K562 (cell line): ENCODE measurements around the gene BIRC3. TPM values are rescaled to one million over a fixed set of nuclear protein-coding genes. Genes with fewer than 3 reads are reported as not detected.

Experiments
- BCL6 ChIP-seq: fragments of 250-450 bp; sonication (Bioruptor Pico); IDR thresholded peaks from 2 replicates; pipeline ENCODE4 v1.4.0; 2020
- CTBP1 ChIP-seq: fragments of 450-650 bp; IDR thresholded peaks from 2 replicates; pipeline ENCODE4 v1.6.1; 2016; ENCODE audit warnings: borderline replicate concordance
- NEUROD1 ChIP-seq: fragments of 150-350 bp; IDR thresholded peaks from 2 replicates; pipeline ENCODE4 v1.6.1; 2014; ENCODE audit warnings: borderline replicate concordance, low read length, low read depth; ENCODE audit not compliant: partially characterized antibody
- NR3C1 ChIP-seq: sonication (generic); formaldehyde crosslinking; IDR thresholded peaks from 2 replicates; pipeline ENCODE4 v1.8.1; 2022; ENCODE audit warnings: missing genetic modification reagents
- ZNF57 ChIP-seq: fragments of 450-650 bp; formaldehyde crosslinking; IDR thresholded peaks from 2 replicates; pipeline ENCODE4 v1.4.0; 2020; ENCODE audit warnings: mild to moderate bottlenecking, moderate library complexity
- polyA plus RNA-seq, 8 experiments: library from polyadenylated mRNA; depleted of rRNA in 4 of 8; stranded (reverse) in 5 of 8; unstranded in 3 of 8; fragments of >200 nt; fragmentation: Nextera tagmentation in 2 of 8; fragmentation: Illumina TruSeq in 1 of 8; extraction: Ambion mirVana in 2 of 8; extraction: Trizol in 1 of 8; gene quantifications; 2 replicates each; pipeline versions ENCODE4 v1.2.1 to v1.2.3, GENCODE V29; 2011 to 2014; ENCODE audit warnings: inconsistent platforms in 1 of 8, missing spikeins in 1 of 8
- total RNA-seq, 7 experiments: library from RNA; depleted of rRNA in 6 of 7; stranded (reverse); fragments of >200 nt in 6 of 7; fragmentation: Illumina TruSeq in 2 of 7; extraction: Trizol in 2 of 7; gene quantifications; 2 replicates each; pipeline versions ENCODE4 v1.2.1 to v1.2.3, GENCODE V29; 2011 to 2021; ENCODE audit warnings: low replicate concordance in 1 of 7
- TF ChIP-seq, protein P1 (sequence below), 2 experiments: fragments of 450-650 bp; IDR thresholded peaks; 2 replicates each; pipeline ENCODE4 v1.6.1; 2018; ENCODE audit warnings: mild to moderate bottlenecking in 2 of 2, low read depth in 1 of 2; ENCODE audit not compliant: partially characterized antibody in 2 of 2
- TF ChIP-seq, protein P2 (sequence below): sonication (generic); formaldehyde crosslinking; IDR thresholded peaks from 2 replicates; pipeline ENCODE4 v1.8.1; 2023; ENCODE audit warnings: mild to moderate bottlenecking, missing genetic modification reagents
- TF ChIP-seq, protein P3 (sequence below): fragments of 250-450 bp; sonication (Bioruptor Pico); IDR thresholded peaks from 2 replicates; pipeline ENCODE4 v1.5.0; 2020; ENCODE audit warnings: mild to moderate bottlenecking
- TF ChIP-seq, protein P4 (sequence below): fragments of 250-450 bp; sonication (Bioruptor Pico); IDR thresholded peaks from 2 replicates; pipeline ENCODE4 v1.4.0; 2020; ENCODE audit warnings: borderline replicate concordance

Gene BIRC3
- total and polyA plus RNA-seq, 9 of the 15 experiments (the other 6 are each of a cell fraction or from before 2014, with no cell fraction given), result 0.08 to 0.42 (median 0.18) TPM

DNA sequence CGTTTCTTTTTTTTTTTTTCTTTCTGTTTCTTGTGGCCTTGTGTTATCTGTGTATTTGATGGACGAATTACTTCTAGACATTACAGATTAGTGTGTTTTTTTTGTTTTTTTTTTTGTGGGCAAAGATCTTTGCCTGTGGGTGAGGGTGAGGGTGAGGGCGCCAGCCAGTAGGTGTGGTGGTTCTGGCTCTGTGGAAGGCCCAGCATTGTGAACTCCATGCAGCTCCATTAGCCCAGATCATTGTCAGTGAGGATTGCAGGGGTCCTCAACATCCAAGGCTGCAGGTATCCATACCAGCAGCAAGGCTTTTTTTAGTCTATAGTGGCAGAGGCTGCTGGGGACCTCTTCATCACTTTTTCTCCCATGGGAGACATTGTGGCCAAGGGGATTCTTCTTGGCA is 43.4 kb downstream of the BIRC3 start (continued):
- TF ChIP-seq, protein P1, sequence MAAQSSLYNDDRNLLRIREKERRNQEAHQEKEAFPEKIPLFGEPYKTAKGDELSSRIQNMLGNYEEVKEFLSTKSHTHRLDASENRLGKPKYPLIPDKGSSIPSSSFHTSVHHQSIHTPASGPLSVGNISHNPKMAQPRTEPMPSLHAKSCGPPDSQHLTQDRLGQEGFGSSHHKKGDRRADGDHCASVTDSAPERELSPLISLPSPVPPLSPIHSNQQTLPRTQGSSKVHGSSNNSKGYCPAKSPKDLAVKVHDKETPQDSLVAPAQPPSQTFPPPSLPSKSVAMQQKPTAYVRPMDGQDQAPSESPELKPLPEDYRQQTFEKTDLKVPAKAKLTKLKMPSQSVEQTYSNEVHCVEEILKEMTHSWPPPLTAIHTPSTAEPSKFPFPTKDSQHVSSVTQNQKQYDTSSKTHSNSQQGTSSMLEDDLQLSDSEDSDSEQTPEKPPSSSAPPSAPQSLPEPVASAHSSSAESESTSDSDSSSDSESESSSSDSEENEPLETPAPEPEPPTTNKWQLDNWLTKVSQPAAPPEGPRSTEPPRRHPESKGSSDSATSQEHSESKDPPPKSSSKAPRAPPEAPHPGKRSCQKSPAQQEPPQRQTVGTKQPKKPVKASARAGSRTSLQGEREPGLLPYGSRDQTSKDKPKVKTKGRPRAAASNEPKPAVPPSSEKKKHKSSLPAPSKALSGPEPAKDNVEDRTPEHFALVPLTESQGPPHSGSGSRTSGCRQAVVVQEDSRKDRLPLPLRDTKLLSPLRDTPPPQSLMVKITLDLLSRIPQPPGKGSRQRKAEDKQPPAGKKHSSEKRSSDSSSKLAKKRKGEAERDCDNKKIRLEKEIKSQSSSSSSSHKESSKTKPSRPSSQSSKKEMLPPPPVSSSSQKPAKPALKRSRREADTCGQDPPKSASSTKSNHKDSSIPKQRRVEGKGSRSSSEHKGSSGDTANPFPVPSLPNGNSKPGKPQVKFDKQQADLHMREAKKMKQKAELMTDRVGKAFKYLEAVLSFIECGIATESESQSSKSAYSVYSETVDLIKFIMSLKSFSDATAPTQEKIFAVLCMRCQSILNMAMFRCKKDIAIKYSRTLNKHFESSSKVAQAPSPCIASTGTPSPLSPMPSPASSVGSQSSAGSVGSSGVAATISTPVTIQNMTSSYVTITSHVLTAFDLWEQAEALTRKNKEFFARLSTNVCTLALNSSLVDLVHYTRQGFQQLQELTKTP (IDR thresholded peaks at IDR 0.05; ENCODE audit: low read depth in 1 of 2, partially characterized antibody in 2 of 2), result no peak
- no peak for TF ChIP-seq NEUROD1
- no peak for TF ChIP-seq CTBP1
- TF ChIP-seq NR3C1 (CRISPR knock-in tag), result no peak
- TF ChIP-seq, protein P2, sequence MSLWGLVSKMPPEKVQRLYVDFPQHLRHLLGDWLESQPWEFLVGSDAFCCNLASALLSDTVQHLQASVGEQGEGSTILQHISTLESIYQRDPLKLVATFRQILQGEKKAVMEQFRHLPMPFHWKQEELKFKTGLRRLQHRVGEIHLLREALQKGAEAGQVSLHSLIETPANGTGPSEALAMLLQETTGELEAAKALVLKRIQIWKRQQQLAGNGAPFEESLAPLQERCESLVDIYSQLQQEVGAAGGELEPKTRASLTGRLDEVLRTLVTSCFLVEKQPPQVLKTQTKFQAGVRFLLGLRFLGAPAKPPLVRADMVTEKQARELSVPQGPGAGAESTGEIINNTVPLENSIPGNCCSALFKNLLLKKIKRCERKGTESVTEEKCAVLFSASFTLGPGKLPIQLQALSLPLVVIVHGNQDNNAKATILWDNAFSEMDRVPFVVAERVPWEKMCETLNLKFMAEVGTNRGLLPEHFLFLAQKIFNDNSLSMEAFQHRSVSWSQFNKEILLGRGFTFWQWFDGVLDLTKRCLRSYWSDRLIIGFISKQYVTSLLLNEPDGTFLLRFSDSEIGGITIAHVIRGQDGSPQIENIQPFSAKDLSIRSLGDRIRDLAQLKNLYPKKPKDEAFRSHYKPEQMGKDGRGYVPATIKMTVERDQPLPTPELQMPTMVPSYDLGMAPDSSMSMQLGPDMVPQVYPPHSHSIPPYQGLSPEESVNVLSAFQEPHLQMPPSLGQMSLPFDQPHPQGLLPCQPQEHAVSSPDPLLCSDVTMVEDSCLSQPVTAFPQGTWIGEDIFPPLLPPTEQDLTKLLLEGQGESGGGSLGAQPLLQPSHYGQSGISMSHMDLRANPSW (CRISPR knock-in tag), result no peak
- TF ChIP-seq, protein P3, sequence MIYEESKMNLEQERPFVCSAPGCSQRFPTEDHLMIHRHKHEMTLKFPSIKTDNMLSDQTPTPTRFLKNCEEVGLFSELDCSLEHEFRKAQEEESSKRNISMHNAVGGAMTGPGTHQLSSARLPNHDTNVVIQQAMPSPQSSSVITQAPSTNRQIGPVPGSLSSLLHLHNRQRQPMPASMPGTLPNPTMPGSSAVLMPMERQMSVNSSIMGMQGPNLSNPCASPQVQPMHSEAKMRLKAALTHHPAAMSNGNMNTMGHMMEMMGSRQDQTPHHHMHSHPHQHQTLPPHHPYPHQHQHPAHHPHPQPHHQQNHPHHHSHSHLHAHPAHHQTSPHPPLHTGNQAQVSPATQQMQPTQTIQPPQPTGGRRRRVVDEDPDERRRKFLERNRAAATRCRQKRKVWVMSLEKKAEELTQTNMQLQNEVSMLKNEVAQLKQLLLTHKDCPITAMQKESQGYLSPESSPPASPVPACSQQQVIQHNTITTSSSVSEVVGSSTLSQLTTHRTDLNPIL (CRISPR knock-in tag), result no peak
- TF ChIP-seq ZNF57 (CRISPR knock-in tag), result no peak
- TF ChIP-seq BCL6, result no peak
- TF ChIP-seq, protein P4, sequence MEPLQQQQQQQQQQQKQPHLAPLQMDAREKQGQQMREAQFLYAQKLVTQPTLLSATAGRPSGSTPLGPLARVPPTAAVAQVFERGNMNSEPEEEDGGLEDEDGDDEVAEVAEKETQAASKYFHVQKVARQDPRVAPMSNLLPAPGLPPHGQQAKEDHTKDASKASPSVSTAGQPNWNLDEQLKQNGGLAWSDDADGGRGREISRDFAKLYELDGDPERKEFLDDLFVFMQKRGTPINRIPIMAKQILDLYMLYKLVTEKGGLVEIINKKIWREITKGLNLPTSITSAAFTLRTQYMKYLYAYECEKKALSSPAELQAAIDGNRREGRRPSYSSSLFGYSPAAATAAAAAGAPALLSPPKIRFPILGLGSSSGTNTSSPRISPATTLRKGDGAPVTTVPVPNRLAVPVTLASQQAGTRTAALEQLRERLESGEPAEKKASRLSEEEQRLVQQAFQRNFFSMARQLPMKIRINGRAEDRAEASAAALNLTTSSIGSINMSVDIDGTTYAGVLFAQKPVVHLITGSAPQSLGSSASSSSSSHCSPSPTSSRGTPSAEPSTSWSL, result no peak
